Measurements from ENCODE around the gene NDUFS6.
A peak's percentile ranks its signal among the peaks of the same experiment; 100 is the strongest.

NDUFS6 gene

DNA sequence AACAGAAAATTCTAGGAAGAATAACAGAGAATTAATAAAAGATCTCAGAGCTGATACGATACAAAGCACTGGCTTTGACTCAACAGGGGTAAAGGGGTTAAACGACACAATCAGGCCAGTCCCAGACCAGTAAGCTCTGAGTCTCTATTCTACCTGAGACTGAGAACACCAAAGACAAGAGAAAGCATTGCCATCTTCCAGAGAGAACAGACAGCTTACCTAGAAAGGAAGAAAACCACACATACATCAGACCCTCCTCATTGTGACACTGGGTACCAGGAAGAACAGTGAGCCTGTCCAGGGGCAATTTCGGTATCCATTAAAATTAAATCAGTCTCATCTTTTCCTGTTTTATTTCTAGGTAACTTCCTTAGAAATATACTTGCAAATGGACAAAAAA lies 42.6 kb upstream of the NDUFS6 start:
- DNase-seq (ENCODE audit: insufficient read length, low spot score) (no peak), FAIRE-seq (no peak)
- no peak for TF ChIP-seq SPI1 (IDR thresholded peaks at IDR 0.05; ENCODE audit: low read depth, low read length)

DNA sequence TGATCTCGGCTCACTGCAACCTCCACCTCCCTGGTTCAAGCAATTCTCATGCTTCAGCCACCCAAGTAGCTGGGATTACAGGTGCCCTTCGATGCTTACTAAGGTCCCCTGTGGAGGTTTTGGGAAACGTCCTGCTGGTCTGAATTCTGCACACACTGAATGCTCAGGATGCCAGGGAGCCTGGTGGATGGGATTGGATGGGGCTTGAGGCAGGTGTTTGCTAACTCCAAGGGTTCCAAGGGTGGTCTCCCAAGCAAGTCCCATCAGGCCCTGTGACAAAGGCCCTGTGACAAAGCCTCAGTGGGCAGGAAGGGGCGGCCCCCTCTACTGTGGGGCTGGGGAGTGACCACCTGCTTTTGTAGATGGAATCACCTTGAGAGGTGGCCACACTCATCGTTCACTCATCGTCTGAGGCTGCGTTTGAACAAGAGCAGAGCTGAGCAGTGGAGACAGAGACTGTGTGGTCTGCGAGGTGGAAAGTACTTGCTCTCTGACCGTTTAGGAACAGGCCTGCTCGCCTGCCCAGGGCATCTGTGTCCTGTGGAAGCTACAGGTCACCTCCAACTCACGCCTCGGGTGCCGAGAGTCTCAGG lies 41.7 kb upstream of the NDUFS6 start:
- TF ChIP-seq TAF1 (IDR thresholded peaks at IDR 0.05; ENCODE audit: low read depth, low read length) (no peak), POU2F2 (IDR thresholded peaks at IDR 0.05; ENCODE audit: low read depth, low read length) (no peak), PAX5 (IDR thresholded peaks at IDR 0.05; ENCODE audit: insufficient read depth, low read length, severe bottlenecking) (no peak), POLR2A (IDR thresholded peaks at IDR 0.05; ENCODE audit: low read depth, low read length) (no peak)
- no peak for DNase-seq (ENCODE audit: insufficient read length, low spot score)
- FAIRE-seq: no peak

DNA sequence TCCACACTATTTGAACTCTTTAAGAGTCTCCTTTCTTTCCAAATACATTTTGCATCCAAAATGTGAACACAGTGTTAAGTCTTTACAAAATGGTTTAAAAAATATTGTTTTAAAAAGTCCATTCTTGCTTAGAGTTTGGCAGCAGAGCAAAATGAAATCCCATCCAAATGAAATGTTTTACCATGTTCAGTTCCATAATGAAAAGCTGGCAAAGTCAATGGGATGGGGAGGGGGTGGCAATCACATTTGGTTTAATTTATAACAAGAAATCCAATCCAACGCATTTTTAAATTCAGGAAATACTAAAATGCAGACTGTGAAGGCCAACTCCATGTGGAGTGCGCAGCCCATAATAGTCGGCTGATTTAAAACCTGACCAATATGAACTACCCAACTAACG lies 41.0 kb upstream of the NDUFS6 start:
- TF ChIP-seq SPI1 (IDR thresholded peaks at IDR 0.05; ENCODE audit: low read depth, low read length) (no peak), POLR2AphosphoS5 (IDR thresholded peaks at IDR 0.05; ENCODE audit: low read depth, low read length) (no peak), TAF1 (IDR thresholded peaks at IDR 0.05; ENCODE audit: low read depth, low read length) (no peak), POLR2A (IDR thresholded peaks at IDR 0.05; ENCODE audit: low read depth, low read length) (no peak), POU2F2 (IDR thresholded peaks at IDR 0.05; ENCODE audit: low read depth, low read length) (no peak), PAX5 (IDR thresholded peaks at IDR 0.05; ENCODE audit: insufficient read depth, low read length, severe bottlenecking) (no peak)
- DNase-seq (ENCODE audit: insufficient read length, low spot score) (no peak), FAIRE-seq (no peak)

DNA sequence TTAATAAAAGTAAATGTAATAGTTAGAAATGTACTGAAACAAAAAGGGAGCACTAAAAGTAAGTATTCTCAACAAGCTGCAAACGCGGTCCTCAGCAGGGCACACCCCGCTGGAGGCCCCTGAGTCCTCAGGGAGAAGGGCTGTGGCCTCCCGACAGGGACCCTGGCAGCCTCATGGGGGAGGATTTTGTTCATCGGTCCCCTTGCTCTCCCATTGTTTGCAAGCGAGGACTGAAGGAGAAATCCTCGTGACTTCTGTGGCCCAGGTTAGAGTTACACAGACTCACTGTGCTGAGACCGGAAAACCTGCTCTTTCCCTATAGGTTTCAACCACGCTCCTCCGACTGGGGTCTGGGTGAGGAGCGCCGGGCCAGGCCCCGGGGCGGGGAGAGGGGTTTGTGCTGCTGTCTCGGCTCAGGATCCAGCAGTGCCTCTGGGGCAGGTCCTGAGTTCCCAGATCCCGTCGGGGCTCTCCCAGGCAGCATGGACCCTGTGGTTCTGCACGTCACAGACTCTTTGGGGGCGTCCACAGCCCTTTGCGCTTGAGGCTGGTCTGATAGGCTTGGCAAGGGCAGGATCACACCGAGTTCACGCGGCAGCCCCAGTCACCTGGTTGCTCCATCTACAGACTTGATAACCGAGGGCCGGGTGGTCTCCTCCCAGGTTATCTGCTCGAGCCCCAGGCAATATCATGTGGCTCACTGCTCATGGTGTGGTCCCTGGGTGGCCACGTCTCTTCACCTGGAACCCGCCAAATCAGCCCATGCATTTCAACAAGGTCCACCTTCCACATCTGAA lies 40.4 kb upstream of the NDUFS6 start:
- DNase-seq (ENCODE audit: insufficient read length, low spot score) (no peak), FAIRE-seq (no peak)
- TF ChIP-seq SPI1 (IDR thresholded peaks at IDR 0.05; ENCODE audit: low read depth, low read length) (no peak), POU2F2 (IDR thresholded peaks at IDR 0.05; ENCODE audit: low read depth, low read length) (no peak), POLR2AphosphoS5 (IDR thresholded peaks at IDR 0.05; ENCODE audit: low read depth, low read length) (no peak), TAF1 (IDR thresholded peaks at IDR 0.05; ENCODE audit: low read depth, low read length) (no peak), PAX5 (IDR thresholded peaks at IDR 0.05; ENCODE audit: insufficient read depth, low read length, severe bottlenecking) (no peak), POLR2A (IDR thresholded peaks at IDR 0.05; ENCODE audit: low read depth, low read length) (no peak)

DNA sequence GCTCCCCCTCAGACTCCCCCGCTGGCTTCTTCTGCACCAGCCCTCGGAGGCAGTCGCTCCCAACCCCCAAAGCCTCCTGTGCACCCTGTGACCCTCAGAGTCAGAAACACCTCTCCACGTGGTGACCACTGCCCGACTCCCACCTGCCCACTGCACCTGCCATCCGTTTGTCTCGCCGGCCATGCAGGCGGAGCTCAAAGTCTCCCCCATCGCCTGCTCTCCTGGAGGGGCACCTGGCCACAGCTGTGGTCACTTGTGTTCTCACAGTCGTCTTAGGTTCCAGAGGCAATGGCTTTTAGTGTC lies 39.8 kb upstream of the NDUFS6 start:
- no peak for TF ChIP-seq PAX5 (IDR thresholded peaks at IDR 0.05; ENCODE audit: insufficient read depth, low read length, severe bottlenecking)
- TF ChIP-seq POLR2AphosphoS5 (IDR thresholded peaks at IDR 0.05; ENCODE audit: low read depth, low read length): no peak
- no peak for TF ChIP-seq TAF1 (IDR thresholded peaks at IDR 0.05; ENCODE audit: low read depth, low read length)
- TF ChIP-seq SPI1 (IDR thresholded peaks at IDR 0.05; ENCODE audit: low read depth, low read length): no peak
- TF ChIP-seq POU2F2 (IDR thresholded peaks at IDR 0.05; ENCODE audit: low read depth, low read length): no peak
- no peak for TF ChIP-seq POLR2A (IDR thresholded peaks at IDR 0.05; ENCODE audit: low read depth, low read length)
- FAIRE-seq (no peak), DNase-seq (ENCODE audit: insufficient read length, low spot score) (no peak)

DNA sequence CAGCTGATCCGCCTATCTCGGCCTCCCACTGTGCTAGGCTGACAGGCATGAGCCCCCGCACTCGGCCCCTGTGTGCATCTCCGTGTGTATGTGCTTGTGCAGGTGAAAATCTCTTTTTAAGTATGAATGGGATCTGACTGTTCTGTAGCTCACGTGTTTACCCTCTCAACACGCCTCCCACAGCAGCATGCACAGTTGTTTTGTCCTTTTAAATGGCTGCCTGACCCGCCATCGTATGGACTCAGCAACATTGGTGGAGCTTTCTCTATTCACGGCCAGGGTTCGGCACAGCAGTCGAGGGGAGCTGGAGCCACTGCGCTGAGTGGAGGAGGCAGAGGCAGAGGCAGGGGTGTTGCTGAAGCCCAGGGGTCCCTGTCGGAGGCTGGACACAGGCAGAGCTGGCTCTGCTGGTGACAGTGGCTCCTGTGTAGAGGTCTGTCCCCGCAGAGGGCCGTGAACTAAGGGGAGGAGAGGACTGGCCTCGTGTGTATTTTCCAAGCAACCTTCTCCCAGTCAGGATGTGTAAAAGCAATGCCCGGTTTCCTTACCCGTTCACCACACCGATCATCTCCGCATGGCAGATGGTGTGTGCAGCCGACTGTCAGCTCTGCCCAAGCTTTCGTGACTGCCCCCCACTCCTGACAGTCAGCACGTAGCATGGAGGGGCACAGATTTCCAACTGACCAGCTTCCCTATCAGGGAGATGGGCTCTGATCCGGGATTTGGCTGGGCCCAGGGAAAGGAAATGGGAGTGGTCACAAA lies 38.9 kb upstream of the NDUFS6 start:
- DNase-seq (ENCODE audit: insufficient read length, low spot score) (no peak), FAIRE-seq (no peak)
- TF ChIP-seq SPI1 (IDR thresholded peaks at IDR 0.05; ENCODE audit: low read depth, low read length) (no peak), POLR2A (IDR thresholded peaks at IDR 0.05; ENCODE audit: low read depth, low read length) (no peak), POLR2AphosphoS5 (IDR thresholded peaks at IDR 0.05; ENCODE audit: low read depth, low read length) (no peak), POU2F2 (IDR thresholded peaks at IDR 0.05; ENCODE audit: low read depth, low read length) (no peak), TAF1 (IDR thresholded peaks at IDR 0.05; ENCODE audit: low read depth, low read length) (no peak), PAX5 (IDR thresholded peaks at IDR 0.05; ENCODE audit: insufficient read depth, low read length, severe bottlenecking) (no peak)

DNA sequence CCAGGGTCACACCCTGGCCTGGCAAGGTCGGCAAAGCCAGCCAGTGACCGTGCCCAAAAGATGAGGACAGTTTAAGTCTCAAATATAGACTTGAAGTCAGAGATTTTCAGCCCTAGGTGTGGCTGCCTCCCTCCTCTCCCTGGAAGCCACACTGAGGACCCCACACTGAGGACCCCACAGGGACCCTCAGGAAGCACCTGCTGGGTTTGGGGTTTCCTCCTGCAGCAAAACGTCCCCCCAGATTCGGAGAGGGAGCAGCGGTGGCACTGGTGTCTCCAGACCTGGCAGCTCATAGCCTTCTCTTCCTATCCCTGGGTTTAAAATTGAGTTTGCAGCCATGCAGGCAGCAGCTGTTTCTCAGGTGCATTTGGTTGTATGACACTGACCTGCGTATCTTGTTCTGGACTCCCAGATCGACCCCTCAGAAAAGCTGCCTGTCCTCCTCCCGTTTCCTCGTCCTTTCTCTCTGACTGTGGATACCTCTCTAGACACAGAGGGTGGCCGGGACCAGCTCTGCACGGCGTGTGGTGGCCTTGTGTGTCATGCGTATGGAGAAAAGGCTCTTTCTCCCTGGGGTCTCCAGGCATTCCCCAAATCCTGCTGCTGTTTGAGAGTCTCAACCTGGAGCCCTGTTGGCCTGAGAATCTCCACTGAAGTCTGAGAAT lies 38.2 kb upstream of the NDUFS6 start:
- no peak for FAIRE-seq
- TF ChIP-seq POLR2A (IDR thresholded peaks at IDR 0.05; ENCODE audit: low read depth, low read length): no peak
- TF ChIP-seq POU2F2 (IDR thresholded peaks at IDR 0.05; ENCODE audit: low read depth, low read length): no peak
- no peak for TF ChIP-seq POLR2AphosphoS5 (IDR thresholded peaks at IDR 0.05; ENCODE audit: low read depth, low read length)
- TF ChIP-seq TAF1 (IDR thresholded peaks at IDR 0.05; ENCODE audit: low read depth, low read length): no peak
- TF ChIP-seq PAX5 (IDR thresholded peaks at IDR 0.05; ENCODE audit: insufficient read depth, low read length, severe bottlenecking): no peak
- TF ChIP-seq SPI1 (IDR thresholded peaks at IDR 0.05; ENCODE audit: low read depth, low read length): no peak

DNA sequence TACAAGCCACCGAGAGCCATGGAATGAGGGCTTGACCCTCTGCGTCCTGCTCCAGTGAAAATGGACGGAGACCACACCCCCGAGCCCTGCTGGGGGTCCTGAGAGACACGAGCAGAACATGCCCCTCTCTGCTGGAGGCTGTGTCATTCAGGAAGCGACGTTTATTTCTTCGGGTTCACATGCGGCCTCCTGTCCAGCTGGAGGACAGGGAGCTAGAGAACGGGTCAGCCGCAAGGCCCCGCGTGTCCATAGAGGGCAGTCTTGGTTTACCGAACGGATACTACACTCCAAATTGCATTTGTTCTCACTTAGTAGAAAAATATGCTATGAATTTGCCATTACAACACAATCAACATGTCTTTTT lies 37.7 kb upstream of the NDUFS6 start:
- FAIRE-seq (peak; percentile 35), DNase-seq (ENCODE audit: insufficient read length, low spot score) (no peak)
- TF ChIP-seq POU2F2 (IDR thresholded peaks at IDR 0.05; ENCODE audit: low read depth, low read length): no peak
- no peak for TF ChIP-seq POLR2A (IDR thresholded peaks at IDR 0.05; ENCODE audit: low read depth, low read length)
- TF ChIP-seq SPI1 (IDR thresholded peaks at IDR 0.05; ENCODE audit: low read depth, low read length): no peak
- no peak for TF ChIP-seq POLR2AphosphoS5 (IDR thresholded peaks at IDR 0.05; ENCODE audit: low read depth, low read length)
- no peak for TF ChIP-seq TAF1 (IDR thresholded peaks at IDR 0.05; ENCODE audit: low read depth, low read length)
- no peak for TF ChIP-seq PAX5 (IDR thresholded peaks at IDR 0.05; ENCODE audit: insufficient read depth, low read length, severe bottlenecking)

More for the DNA sequence above, 38.2 kb upstream of the NDUFS6 start:
- DNase-seq (ENCODE audit: insufficient read length, low spot score): no peak

DNA sequence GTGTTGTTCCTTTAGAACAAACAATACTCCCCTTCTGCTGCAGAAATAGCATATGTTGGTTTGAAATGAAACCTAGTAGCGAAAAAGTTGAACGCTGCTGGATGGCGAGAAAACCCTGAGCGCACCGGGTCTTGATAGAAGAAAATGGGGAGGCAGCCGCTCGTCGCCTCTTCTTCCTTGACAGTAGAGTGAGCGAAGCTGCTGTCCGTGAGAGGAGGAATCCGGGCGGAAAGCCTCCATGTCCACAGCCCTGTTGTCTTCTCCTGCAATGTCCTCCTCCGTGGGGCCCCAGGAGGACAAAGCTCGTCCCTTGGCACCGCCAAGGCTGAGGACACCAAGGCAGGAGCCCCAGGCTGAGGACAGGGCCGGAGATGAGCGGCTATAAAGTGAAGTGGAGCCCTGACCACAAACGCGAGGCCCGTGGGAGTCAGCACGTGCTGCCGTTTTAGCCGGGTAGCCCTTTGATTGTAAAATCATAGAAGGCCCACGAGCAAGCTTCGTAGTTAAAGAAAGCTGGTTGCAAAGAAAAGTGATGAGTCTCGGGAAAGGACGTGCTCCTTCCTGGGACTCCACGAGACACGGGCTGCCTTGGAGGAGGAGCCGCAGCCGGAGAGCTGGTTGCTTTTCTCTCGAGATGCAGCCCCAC lies 37.1 kb upstream of the NDUFS6 start:
- FAIRE-seq: no peak
- TF ChIP-seq POLR2AphosphoS5 (IDR thresholded peaks at IDR 0.05; ENCODE audit: low read depth, low read length) (no peak), PAX5 (IDR thresholded peaks at IDR 0.05; ENCODE audit: insufficient read depth, low read length, severe bottlenecking) (no peak), POU2F2 (IDR thresholded peaks at IDR 0.05; ENCODE audit: low read depth, low read length) (no peak), SPI1 (IDR thresholded peaks at IDR 0.05; ENCODE audit: low read depth, low read length) (no peak), TAF1 (IDR thresholded peaks at IDR 0.05; ENCODE audit: low read depth, low read length) (no peak), POLR2A (IDR thresholded peaks at IDR 0.05; ENCODE audit: low read depth, low read length) (no peak)
- no peak for DNase-seq (ENCODE audit: insufficient read length, low spot score)

Measured in GM12891 (cell line).